Kidney glomerular epithelial cell (primary cell): ENCODE results near the gene SPIB.
"Not testable (repeated sequence)": the region's sequence is repeated elsewhere in the genome, so short reads cannot be mapped to it uniquely, and the experiment has no call there.

Experiments
- DNase-seq: peaks from one replicate; lab custom pipeline; 2025; lab: John Stamatoyannopoulos, UW

The SPIB gene

GRCh38 chr19:50390952-50391351 is 27.8 kb upstream of the SPIB start:
- not testable (repeated sequence) for DNase-seq

DNA sequence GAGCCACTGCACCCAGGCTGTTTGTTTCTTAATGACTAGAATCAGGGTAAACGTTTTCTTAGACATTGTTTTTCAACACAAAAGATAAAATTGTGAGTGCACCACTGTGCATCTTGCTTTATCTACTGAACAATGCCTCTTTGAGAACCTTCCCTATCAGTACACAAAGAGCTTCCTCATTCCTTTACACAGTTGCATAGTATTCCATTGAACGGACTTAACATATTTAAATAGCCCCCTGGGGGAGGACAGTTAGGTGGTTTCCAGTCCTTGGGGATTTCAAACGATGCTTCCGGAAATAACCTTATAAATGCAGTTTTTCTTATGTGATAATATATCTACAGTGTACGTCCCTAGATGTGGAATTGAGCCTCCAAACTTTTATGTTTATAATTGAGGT is 26.0 kb upstream of the SPIB start:
- DNase-seq: no peak

DNA sequence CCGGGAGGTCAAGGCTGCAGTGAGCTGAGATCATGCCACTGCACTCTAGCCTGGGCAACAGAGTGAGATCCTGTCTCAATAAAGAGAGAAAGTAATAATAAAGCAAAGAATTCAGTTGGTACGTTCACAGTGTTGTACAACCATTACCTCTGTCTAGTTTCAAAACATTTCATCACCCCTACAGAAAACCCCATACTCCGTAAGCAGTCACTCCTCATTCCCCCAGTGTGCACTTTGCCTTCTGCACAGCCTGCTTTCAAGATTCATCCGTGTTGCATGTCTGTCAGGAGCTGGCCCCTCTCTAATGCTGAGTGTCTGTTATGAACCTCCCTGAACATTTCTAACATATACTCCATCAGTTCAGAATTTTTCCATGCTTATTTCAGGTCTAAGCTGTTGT is 25.1 kb upstream of the SPIB start:
- DNase-seq: no peak

GRCh38 chr19:50394017-50394416 is 24.7 kb upstream of the SPIB start:
- no peak for DNase-seq

GRCh38 chr19:50398675-50399367 is 19.9 kb upstream of the SPIB start:
- DNase-seq: no peak

GRCh38 chr19:50399368-50399745 is 19.4 kb upstream of the SPIB start:
- DNase-seq: no peak

DNA sequence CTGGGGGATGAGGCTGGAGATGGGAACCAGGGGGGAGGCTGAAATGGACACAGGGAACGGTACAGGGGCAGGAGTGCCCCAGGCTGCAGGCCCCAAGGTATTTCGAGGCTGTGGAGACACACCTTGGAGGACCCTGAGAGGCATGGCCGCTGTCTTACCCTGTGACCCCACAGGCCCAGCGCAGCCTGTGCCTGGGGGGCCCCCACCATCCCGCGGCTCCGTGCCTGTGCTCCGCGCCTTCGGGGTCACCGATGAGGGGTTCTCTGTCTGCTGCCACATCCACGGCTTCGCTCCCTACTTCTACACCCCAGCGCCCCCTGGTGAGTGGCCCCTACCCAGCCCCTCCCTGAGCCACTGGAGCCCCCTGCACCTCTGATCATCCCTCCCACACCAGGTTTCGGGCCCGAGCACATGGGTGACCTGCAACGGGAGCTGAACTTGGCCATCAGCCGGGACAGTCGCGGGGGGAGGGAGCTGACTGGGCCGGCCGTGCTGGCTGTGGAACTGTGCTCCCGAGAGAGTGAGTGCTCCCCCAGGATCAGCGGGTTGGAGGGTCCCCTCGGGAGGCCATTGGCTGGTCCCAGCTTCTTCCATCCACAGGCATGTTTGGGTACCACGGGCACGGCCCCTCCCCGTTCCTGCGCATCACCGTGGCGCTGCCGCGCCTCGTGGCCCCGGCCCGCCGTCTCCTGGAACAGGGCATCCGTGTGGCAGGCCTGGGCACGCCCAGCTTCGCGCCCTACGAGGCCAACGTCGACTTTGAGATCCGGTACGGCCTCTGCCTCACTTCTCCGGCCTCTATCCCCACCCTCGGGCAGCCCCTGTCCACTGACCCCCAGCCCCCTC is 16.9 kb upstream of the SPIB start:
- DNase-seq: no peak

- no peak for DNase-seq
Observed at GRCh38 chr19:50402544-50403301, 16.0 kb upstream of the SPIB start.

- DNase-seq: no peak
Observed at GRCh38 chr19:50406156-50406820, 12.4 kb upstream of the SPIB start.

GRCh38 chr19:50406829-50407228 is 11.9 kb upstream of the SPIB start:
- DNase-seq: no peak

GRCh38 chr19:50409347-50409746 is 9.4 kb upstream of the SPIB start:
- DNase-seq: no peak

DNA sequence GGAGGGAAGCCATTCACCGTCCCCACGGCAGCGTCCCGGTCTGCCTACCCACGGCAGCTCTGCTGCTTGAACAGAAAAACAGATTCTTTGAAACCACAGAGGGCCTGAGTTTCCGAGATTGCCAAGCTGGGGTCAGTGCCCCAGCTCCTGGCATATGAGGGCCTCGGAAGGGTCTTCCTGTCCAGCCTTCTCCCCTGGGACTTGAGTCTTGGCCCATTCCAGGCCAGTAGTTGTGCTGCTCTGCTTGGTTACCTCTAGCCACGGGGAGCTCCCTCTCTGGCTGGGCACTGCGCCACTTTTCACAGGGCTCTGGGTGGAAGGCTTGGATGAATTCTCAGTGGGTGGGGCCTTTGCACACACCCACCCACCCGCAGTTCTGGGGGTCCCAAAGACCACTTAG is 8.6 kb upstream of the SPIB start:
- no peak for DNase-seq

DNA sequence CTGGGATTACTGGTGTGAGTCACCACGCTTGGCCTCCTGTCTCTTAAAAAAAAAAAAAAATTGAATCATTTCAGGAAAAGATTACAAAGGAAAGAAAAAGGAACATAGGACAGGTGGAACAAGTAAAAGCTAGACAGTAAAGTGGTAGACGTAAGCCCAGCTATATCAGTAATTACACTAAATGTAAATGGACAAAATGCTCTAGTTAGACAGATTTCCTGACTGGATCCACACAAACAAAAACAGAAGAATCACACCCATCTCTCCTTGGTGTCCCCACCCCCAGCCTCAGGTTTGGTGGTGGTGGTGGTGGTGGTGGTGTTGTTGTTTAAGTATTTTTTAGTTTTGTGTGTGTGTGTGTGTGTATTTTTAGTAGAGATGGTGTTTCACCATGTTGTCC is 6.3 kb upstream of the SPIB start:
- no peak for DNase-seq

- no peak for DNase-seq
Observed at GRCh38 chr19:50413096-50413495, 5.6 kb upstream of the SPIB start.

GRCh38 chr19:50413531-50413930 is 5.2 kb upstream of the SPIB start:
- DNase-seq: no peak

DNA sequence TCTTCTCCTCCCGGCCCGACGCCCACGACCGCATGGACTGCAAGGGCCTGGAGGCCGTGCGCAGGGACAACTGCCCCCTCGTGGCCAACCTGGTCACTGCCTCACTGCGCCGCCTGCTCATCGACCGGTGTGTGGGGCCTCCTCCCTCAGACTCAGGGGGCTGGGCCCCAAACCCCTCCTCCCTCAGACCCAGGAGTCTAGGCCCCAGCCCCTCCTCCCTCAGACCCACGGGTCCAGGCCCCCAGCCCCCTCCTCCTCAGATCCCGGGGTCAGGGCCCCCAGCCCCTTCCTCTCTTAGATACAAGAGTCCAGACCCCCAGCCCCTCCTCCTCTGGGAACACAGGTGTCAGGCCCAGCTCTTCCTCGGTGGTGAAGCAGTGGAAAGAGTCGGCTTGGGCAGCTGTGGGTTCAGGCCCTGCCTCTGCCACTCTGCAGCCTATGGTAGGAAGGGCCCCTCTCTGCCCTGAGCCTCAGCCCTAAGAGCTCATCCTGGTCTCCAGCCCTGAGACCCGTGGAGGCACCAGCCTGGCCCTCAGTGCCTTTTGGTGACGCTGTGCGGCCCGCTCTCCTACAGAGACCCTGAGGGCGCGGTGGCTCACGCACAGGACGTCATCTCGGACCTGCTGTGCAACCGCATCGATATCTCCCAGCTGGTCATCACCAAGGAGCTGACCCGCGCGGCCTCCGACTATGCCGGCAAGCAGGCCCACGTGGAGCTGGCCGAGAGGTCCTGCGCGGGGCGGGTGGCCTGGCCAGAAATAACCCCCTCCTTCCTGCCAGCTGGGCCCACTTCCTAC is 3.7 kb upstream of the SPIB start:
- DNase-seq: peak; percentile 18

- no peak for DNase-seq
Observed at GRCh38 chr19:50415661-50416033, 3.1 kb upstream of the SPIB start.

DNA sequence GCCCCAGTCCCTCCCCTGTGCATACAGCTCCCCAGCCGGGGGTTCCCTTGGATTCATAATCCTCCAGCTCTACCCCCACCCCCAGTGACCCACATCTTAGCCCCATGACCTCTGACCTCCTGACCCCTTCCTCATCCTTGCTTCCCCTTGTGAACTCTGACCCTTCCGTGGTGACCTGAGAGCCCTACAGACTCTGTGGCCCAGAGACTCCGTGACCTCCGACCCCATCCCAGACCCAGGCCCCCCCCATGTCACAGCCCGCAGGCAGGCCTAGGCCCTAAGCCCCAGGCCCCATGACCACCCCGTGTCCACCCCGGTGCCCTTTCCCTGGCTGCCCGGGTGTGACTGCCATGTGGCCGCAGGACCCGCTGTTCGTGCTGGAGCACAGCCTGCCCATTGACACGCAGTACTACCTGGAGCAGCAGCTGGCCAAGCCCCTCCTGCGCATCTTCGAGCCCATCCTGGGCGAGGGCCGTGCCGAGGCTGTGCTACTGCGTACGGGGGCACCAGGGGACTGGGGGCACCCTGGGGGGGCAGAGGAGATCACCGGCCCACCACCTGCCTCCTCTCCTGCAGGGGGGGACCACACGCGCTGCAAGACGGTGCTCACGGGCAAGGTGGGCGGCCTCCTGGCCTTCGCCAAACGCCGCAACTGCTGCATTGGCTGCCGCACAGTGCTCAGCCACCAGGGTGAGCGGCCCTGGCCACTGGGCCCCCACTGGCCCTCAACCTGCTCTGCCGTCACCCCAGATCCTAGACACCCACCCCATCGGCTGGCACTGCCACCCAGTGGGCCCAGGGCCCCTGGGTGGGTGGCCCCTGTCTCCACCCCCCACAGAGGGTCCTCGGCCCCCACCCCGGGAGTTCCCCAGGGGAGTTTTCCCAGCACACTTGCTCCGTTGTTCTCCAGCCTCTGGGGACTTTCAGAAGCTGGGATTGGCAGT is 2.4 kb upstream of the SPIB start:
- no peak for DNase-seq

GRCh38 chr19:50417111-50418081 is 1.3 kb upstream of the SPIB start:
- no peak for DNase-seq
